AG04450 (cell line): ENCODE results near the gene UBE2C. TPM values are rescaled to one million over a fixed set of nuclear protein-coding genes. Genes with fewer than 3 reads are reported as not detected.

Experiments
- CTCF ChIA-PET: fragments of 300-600, 350-600 bp; formaldehyde crosslinking; extraction: SDS; loops from one replicate; lab custom pipeline; 2022; ENCODE audit warnings: antibody characterized with exemption, inconsistent platforms; lab: Charles Lee
- POLR2A ChIA-PET: fragments of 350-600 bp; formaldehyde crosslinking; extraction: SDS; loops from one replicate; lab custom pipeline; 2021; ENCODE audit warnings: antibody characterized with exemption, inconsistent platforms; lab: Yijun Ruan, JAX
- DNase-seq: peaks from one replicate; pipeline ENCODE4 v3.0.0-alpha.2; 2011; ENCODE audit warnings: low read depth, low spot score
- H3K27ac ChIP-seq: one replicate; pipeline ENCODE4 v1.5.1; 2012; ENCODE audit warnings: low read depth, low read length, control low read depth
- H3K27me3 ChIP-seq: one replicate; pipeline ENCODE4 v1.6.0; 2012; ENCODE audit warnings: low read length; ENCODE audit not compliant: control insufficient read depth, insufficient read depth
- H3K4me3 ChIP-seq: 2 replicates; pipeline ENCODE4 v1.5.1; 2011; ENCODE audit warnings: mild to moderate bottlenecking, low read depth, low read length, control low read depth
- H3K9me3 ChIP-seq: 2 replicates; pipeline ENCODE4 v1.5.1; 2012; ENCODE audit warnings: low read length; ENCODE audit not compliant: control insufficient read depth, insufficient read depth
- polyA plus RNA-seq: library from polyadenylated mRNA; depleted of rRNA; stranded (reverse); fragments of >200 nt; gene quantifications from 2 replicates; pipeline ENCODE4 v1.2.3, GENCODE V29; 2011; rRNA removed
- small RNA-seq: library from RNA; depleted of rRNA; stranded (forward); fragments of <200 nt; gene quantifications from one replicate; pipeline ENCODE3, GENCODE V24; 2012; ENCODE audit warnings: low read depth; ENCODE audit not compliant: insufficient read length
- TF ChIP-seq, protein P1 (sequence below): IDR thresholded peaks from 2 replicates; pipeline ENCODE4 v1.5.1; 2011; ENCODE audit warnings: low read depth, low read length, control low read depth, inconsistent platforms

The UBE2C gene
- polyA plus RNA-seq, 1 experiment: 27.8 TPM

DNA sequence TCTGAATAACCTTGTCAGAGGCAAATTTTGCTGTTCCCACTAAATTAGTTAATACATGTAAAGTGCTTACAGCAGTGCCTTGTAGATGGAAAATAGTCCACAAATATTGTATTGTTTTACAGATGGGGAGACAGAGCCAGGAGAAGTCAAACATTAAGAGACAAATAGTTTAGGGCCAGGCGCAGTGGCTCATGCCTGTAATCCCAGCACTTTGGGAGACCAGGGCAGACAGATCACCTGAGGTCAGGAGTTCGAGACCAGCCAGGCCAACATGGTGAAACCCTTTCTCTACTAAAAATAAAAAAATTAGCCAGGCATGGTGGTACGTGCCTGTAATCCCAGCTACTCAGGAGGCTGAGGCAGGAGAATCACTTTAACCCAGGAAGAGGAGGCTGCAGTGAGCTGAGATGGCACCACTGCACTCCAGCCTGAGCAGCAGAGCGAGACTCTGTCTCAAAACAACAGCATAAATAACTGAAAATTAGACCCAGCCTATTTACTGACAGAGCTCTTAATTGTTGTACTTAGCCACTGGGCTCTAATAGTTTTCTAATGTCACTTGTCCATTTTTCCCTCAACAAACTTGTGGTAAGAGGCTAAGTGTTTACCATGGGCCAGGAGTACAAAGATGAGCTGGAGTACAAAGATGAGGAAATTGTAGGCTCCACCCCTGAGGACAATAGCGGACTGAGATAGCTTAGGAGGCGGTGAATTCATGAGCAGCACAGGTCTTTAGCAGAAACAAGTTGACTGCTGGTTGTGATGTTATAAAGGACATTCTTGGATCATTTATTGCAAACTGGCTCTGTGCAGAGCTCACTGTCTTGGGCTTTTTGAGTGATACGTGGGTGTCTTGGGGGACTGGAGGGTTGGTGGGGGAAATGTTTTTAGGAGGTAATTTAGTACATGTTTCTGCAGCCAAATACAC is 51.4 kb downstream of the UBE2C start:
- ChIA-PET POLR2A (no interaction called here), CTCF (interaction anchor here (0.6 to 3.3 kb wide), 5 partner anchors 9 to 108 kb away, joined by 3 to 15 read pairs (median 4); partner anchors contain the start of gene ZNF335)
- no peaks in the 10 kb centered on the region for H3K9me3 ChIP-seq
- no peak for DNase-seq
- H3K4me3 ChIP-seq: no peak overlapping the region
- no peaks in the 10 kb centered on the region for H3K27me3 ChIP-seq
- H3K27ac ChIP-seq: no peak overlapping the region
- TF ChIP-seq, protein P1, sequence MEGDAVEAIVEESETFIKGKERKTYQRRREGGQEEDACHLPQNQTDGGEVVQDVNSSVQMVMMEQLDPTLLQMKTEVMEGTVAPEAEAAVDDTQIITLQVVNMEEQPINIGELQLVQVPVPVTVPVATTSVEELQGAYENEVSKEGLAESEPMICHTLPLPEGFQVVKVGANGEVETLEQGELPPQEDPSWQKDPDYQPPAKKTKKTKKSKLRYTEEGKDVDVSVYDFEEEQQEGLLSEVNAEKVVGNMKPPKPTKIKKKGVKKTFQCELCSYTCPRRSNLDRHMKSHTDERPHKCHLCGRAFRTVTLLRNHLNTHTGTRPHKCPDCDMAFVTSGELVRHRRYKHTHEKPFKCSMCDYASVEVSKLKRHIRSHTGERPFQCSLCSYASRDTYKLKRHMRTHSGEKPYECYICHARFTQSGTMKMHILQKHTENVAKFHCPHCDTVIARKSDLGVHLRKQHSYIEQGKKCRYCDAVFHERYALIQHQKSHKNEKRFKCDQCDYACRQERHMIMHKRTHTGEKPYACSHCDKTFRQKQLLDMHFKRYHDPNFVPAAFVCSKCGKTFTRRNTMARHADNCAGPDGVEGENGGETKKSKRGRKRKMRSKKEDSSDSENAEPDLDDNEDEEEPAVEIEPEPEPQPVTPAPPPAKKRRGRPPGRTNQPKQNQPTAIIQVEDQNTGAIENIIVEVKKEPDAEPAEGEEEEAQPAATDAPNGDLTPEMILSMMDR: no peak

DNA sequence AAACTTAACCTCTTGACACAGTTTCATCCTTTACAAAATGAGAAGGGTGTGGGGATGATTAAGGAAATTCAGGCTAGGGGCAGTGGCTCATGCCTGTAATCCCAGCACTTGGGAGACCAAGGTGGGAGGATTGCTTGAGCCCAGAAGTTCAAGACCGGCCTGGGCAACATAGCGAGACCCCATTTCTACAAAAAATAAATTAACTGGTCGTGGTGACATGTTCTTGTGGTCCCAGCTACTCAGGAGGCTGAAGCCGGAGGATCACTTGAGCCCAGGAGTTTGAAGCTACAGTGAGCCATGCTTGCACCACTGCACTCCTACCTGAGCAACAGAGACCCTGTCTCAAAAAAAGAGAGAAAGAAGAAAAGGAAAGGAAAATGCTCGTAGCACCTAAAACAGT is 54.0 kb downstream of the UBE2C start:
- Histone ChIP-seq H3K27ac (no peak overlapping the region), H3K27me3 (no peaks in the 10 kb centered on the region), H3K4me3 (no peak overlapping the region), H3K9me3 (no peaks in the 10 kb centered on the region)
- POLR2A ChIA-PET: no interaction called here
- TF ChIP-seq, protein P1: no peak
- DNase-seq: no peak
- CTCF ChIA-PET: interaction anchor here (0.7 to 3.3 kb wide), 4 partner anchors 11 to 215 kb away, joined by 3 to 15 read pairs (median 7); no protein-coding TSS in a partner anchor

Small RNA genes lying within 50 kb of the gene (small RNA-seq; reads per million reads assigned to genes)
- gene RNU6ATAC38P: not detected

Other genes with a start within 250 kb of the UBE2C start
- gene WFDC8, start 233.4 kb upstream of the UBE2C start, polyA plus RNA-seq: not detected in 2 replicates
- not detected in 2 replicates for gene WFDC10A, start 182.9 kb upstream of the UBE2C start, polyA plus RNA-seq
- not detected in 2 replicates for gene WFDC9, start 181.4 kb upstream of the UBE2C start, polyA plus RNA-seq
- not detected in 2 replicates for gene WFDC11, start 142.4 kb upstream of the UBE2C start, polyA plus RNA-seq
- gene WFDC13, start 110.6 kb upstream of the UBE2C start, polyA plus RNA-seq: not detected in 2 replicates
- 0.29 TPM in 1 of 2 replicates, not detected in the other for gene WFDC10B, start 107.6 kb upstream of the UBE2C start, polyA plus RNA-seq
- gene SPINT4, start 90.3 kb upstream of the UBE2C start, polyA plus RNA-seq: not detected in 2 replicates
- 0.30 TPM in 1 of 2 replicates, not detected in the other for gene WFDC3, start 20.8 kb upstream of the UBE2C start, polyA plus RNA-seq
- 43.9 and 45.3 TPM in 2 replicates for gene DNTTIP1, start 20.7 kb upstream of the UBE2C start, polyA plus RNA-seq
- gene TNNC2, start 14.7 kb downstream of the UBE2C start, polyA plus RNA-seq: 0.38 and 0.45 TPM in 2 replicates
- gene SNX21, start 21.2 kb downstream of the UBE2C start, polyA plus RNA-seq: 9.2 and 11.5 TPM in 2 replicates
- 27.0 and 37.7 TPM in 2 replicates for gene ACOT8, start 44.7 kb downstream of the UBE2C start, polyA plus RNA-seq
- gene ZSWIM3, start 45.0 kb downstream of the UBE2C start, polyA plus RNA-seq: 4.5 and 4.6 TPM in 2 replicates
- 5.3 and 6.5 TPM in 2 replicates for gene ZSWIM1, start 68.6 kb downstream of the UBE2C start, polyA plus RNA-seq
- gene SPATA25, start 75.0 kb downstream of the UBE2C start, polyA plus RNA-seq: 0.43 and 0.50 TPM in 2 replicates
- gene NEURL2, start 78.6 kb downstream of the UBE2C start, polyA plus RNA-seq: 1.1 and 1.9 TPM in 2 replicates
- gene CTSA, start 78.7 kb downstream of the UBE2C start, polyA plus RNA-seq: 234 and 267 TPM in 2 replicates
- gene PLTP, start 99.5 kb downstream of the UBE2C start, polyA plus RNA-seq: 105 and 154 TPM in 2 replicates
- gene PCIF1, start 122.0 kb downstream of the UBE2C start, polyA plus RNA-seq: 11.5 and 14.6 TPM in 2 replicates
- gene ZNF335, start 159.6 kb downstream of the UBE2C start, polyA plus RNA-seq: 5.5 and 7.6 TPM in 2 replicates
- gene MMP9, start 196.3 kb downstream of the UBE2C start, polyA plus RNA-seq: not detected in 2 replicates
- 0.55 and 1.7 TPM in 2 replicates for gene SLC12A5, start 216.6 kb downstream of the UBE2C start, polyA plus RNA-seq